Endothelial cell of umbilical vein (primary cell): ENCODE data around the gene CHST14.

ENCODE experiments used
- CTCF ChIP-seq, 2 donors: IDR thresholded peaks; 1 replicate in 1 of 2; 2 replicates in 1 of 2; pipeline ENCODE4 v1.5.1; 2011; ENCODE audit warnings: low read length in 2 of 2, mild to moderate bottlenecking in 2 of 2, moderate library complexity in 2 of 2, control low read depth in 1 of 2, inconsistent platforms in 1 of 2, low read depth in 1 of 2; ENCODE audit not compliant: insufficient read depth in 1 of 2; ENCODE audit errors: extremely low read depth in 1 of 2
- GATA2 ChIP-seq: IDR thresholded peaks from 2 replicates; pipeline ENCODE4 v1.7.0; 2011; ENCODE audit warnings: low read depth, mild to moderate bottlenecking, moderate library complexity, mixed read lengths, low read length; ENCODE audit not compliant: insufficient read length, insufficient read depth
- MAX ChIP-seq: IDR thresholded peaks from 2 replicates; pipeline ENCODE4 v1.6.1; 2011; ENCODE audit not compliant: insufficient read depth, insufficient read length
- POLR2A ChIP-seq: IDR thresholded peaks from 2 replicates; pipeline ENCODE4 v1.6.1; 2012; ENCODE audit warnings: low read depth, mild to moderate bottlenecking, control low read depth, low read length
- POLR2AphosphoS5 ChIP-seq: IDR thresholded peaks from 2 replicates; pipeline ENCODE4 v1.6.1; 2012; ENCODE audit warnings: low read depth, mild to moderate bottlenecking, control low read depth, low read length, moderate library complexity; ENCODE audit not compliant: insufficient read depth

GRCh38 chr15:40445421-40445922, 25.3 kb upstream of the CHST14 start:
- no peak for TF ChIP-seq CTCF (IDR thresholded peaks at IDR 0.05; ENCODE audit: extremely low read depth in 1 of 2, insufficient read depth in 1 of 2, low read depth in 1 of 2, low read length in 2 of 2)
- TF ChIP-seq MAX = no peak
- no peak for TF ChIP-seq GATA2
- TF ChIP-seq POLR2AphosphoS5 = no peak
- no peak for TF ChIP-seq POLR2A
